ENCODE results near the gene GPR137C. TPM values are rescaled to one million over a fixed set of nuclear protein-coding genes. Genes with fewer than 3 reads are reported as not detected.

GPR137C gene
- total RNA-seq, 1 donor from 2014 or later = 1.1 TPM

DNA sequence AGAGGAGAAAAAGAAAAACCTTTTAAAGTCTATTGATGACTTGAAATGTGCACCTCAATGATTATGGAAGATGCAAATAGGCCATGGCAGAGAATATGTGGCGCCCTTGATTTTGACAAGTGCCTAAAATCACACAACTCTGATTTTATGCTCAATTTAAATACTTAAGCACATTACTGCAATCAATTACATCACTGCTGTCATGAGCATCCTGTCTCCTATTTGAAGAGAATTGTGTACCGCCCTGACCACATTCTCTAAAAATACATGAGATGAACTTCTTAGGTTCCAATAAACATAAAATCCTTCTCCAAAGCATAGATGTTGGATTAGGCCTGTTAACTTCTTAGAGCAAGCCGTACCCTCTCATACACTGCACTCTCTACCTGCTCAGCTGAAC is 2.0 kb upstream of the GPR137C start:
- no peak for DNase-seq (ENCODE audit: low read depth)
- TF ChIP-seq, protein P1, sequence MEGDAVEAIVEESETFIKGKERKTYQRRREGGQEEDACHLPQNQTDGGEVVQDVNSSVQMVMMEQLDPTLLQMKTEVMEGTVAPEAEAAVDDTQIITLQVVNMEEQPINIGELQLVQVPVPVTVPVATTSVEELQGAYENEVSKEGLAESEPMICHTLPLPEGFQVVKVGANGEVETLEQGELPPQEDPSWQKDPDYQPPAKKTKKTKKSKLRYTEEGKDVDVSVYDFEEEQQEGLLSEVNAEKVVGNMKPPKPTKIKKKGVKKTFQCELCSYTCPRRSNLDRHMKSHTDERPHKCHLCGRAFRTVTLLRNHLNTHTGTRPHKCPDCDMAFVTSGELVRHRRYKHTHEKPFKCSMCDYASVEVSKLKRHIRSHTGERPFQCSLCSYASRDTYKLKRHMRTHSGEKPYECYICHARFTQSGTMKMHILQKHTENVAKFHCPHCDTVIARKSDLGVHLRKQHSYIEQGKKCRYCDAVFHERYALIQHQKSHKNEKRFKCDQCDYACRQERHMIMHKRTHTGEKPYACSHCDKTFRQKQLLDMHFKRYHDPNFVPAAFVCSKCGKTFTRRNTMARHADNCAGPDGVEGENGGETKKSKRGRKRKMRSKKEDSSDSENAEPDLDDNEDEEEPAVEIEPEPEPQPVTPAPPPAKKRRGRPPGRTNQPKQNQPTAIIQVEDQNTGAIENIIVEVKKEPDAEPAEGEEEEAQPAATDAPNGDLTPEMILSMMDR (conservative IDR thresholded peaks at IDR 0.05; ENCODE audit: low read depth, low read length) = no peak

DNA sequence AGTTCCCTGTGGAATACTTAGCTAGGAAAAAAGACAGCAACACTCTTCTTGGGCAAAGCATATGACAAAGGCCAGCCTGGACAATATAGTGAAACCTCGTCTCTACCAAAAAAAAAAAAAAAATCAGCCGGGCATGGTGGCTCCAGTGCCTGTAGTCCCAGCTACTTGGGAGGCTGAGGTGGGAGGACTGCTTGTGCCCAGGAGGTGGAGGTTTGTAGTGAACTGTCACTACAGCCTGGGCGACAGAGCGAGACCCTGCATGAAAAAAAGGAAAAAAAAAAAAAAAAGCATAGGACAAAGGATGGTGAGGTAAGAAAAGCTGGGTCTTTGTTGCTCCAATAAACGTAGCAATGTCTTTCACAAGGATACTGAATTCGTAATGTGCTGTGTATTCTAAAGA is 1.4 kb upstream of the GPR137C start:
- H3K4me3 ChIP-seq (ENCODE audit: low read depth, low read length) = peak overlapping the region; percentile 77
- TF ChIP-seq, protein P1 (conservative IDR thresholded peaks at IDR 0.05; ENCODE audit: low read depth, low read length) = no peak
- DNase-seq (ENCODE audit: low read depth) = no peak

More for the DNA sequence above, 2.0 kb upstream of the GPR137C start:
- H3K4me3 ChIP-seq (ENCODE audit: low read depth, low read length) = no peak overlapping the region

DNA sequence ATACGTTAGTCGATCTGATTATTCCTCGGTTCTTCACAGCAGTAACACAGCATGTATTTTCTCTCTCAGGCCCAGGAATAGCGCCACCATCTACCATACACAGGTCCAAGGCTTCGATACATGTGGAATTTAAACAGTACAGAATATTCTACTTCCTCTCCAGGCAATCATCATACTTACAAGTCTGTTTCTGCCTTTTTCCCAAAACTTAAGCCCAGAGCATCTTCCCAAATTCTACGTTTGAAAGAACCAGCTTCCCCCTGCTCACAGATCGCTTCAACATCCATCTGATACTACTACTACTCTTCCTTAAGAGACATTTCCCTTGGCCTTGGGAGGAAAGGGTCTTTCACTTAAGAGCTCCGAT is 957 bp upstream of the GPR137C start:
- peak overlapping the region; percentile 77 for H3K4me3 ChIP-seq (ENCODE audit: low read depth, low read length)
- no peak for DNase-seq (ENCODE audit: low read depth)
- TF ChIP-seq, protein P1 (conservative IDR thresholded peaks at IDR 0.05; ENCODE audit: low read depth, low read length) = peak; percentile 51

DNA sequence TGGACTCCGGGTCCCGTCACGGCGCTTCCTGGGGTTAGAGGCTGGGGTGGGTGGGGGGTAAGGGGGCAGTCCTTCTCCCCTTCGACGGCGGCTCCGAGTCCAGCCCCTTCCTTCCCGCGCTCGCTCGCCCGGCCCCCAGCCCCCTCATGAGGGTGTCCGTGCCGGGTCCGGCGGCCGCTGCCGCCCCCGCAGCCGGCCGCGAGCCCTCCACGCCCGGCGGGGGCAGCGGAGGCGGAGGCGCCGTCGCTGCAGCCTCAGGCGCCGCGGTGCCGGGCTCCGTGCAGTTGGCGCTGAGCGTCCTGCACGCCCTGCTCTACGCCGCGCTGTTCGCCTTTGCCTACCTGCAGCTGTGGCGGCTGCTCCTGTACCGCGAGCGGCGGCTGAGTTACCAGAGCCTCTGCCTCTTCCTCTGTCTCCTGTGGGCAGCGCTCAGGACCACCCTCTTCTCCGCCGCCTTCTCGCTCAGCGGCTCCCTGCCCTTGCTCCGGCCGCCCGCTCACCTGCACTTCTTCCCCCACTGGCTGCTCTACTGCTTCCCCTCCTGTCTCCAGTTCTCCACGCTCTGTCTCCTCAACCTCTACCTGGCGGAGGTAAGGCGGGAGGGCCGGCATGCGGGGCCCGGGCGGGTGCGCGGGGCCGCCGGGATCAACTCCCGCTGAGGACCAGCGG is 500 bp downstream of the GPR137C start:
- no peak for DNase-seq (ENCODE audit: low read depth)
- peak overlapping the region; percentile 61 for H3K4me3 ChIP-seq (ENCODE audit: low read depth, low read length)
- TF ChIP-seq, protein P1 (conservative IDR thresholded peaks at IDR 0.05; ENCODE audit: low read depth, low read length) = no peak

DNA sequence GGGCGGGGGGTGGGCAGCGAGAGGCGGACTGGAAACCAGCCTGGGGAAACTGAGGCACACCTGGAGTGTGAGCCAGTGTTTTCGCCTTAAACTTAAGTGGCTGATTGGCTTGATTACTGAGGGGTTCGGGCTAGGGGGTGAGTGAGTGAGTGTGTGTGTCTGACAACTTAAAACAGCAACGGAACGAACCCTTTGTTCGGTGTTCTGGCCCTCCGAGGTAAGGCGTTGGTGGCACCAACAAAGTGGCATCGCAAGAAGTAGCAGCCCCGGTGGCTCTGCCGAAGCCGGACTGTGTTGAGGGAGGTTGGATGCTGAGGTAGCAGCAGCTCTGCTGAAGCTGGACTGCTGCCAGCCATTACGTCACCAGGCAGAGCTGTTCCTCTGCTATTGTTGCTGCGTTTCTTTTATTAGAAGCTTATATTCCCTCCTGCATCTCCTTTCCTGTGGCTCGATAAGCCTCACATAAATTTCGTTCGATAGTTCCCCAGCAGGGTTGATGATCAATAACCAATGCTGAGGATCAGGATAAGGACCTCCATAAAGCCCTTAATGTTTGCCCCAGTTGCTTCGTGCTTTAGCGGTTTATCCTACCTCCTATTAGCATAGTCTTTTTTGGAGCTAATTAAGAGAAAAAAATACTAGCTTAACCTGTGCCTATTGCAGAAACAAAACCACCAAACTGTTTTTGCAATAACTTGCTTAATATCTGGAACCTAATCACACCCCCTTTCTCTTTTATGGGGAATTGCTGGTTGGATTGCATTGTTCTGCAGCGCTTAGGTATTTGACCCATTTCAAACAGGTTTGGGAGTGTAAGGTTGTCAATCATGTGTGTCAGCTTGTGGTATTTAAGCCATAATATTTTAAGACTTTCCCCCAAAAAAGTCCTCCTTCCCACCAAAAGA is 1.3 kb downstream of the GPR137C start:
- DNase-seq (ENCODE audit: low read depth) = peak; percentile 44
- TF ChIP-seq, protein P1 (conservative IDR thresholded peaks at IDR 0.05; ENCODE audit: low read depth, low read length) = no peak

DNA sequence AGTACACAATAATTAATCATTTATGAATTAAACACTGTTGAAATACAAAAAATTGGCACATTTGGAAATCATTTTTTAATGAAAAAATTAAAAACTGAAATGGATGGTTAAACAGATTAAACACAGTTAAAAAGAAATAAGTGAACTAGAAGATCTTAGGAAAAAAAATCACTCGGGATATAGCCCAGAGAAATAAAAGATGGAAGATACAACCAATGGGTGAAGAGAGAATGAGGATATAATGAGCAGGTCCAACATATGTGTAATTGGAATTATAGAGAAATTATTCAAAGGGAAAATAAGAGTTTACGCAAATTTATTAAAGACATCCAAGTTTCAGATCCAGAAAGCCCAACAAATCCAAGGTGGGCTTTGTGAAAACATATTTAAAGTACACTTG is 6.1 kb downstream of the GPR137C start:
- no peak overlapping the region for H3K4me3 ChIP-seq (ENCODE audit: low read depth, low read length)
- DNase-seq (ENCODE audit: low read depth) = no peak
- TF ChIP-seq, protein P1 (conservative IDR thresholded peaks at IDR 0.05; ENCODE audit: low read depth, low read length) = no peak

More for the DNA sequence above, 1.3 kb downstream of the GPR137C start:
- H3K4me3 ChIP-seq (ENCODE audit: low read depth, low read length) = peak overlapping the region; percentile 61
